Measurements from ENCODE around the gene DUSP3.

The DUSP3 gene

DNA sequence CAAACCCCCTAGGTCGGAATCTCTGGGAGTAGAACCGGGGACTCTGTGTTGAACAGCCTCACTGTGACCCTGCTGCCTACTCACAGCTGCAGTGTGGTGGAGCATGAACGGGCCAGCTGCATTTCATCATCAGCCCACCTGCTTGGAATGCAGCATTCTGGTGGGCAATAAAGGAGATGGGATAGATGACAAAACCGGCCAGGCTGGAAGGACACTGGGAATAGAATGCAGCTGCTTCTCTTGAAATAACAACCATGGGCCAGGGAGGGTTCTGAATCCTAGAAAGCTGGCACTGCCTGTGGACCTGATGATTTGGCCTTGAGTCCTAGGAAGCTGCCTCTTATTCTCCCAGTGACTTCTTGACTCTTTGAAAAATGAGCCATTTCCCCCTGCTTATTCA lies 25.0 kb upstream of the DUSP3 start:
- no peak overlapping the region for H3K27ac ChIP-seq (ENCODE audit: low read length)
- H4K20me1 ChIP-seq (ENCODE audit: insufficient read depth, low read length): no peaks in the 10 kb centered on the region
- H3K4me2 ChIP-seq (ENCODE audit: insufficient read depth, low read length): no peak overlapping the region
- no peak overlapping the region for H2AFZ ChIP-seq (ENCODE audit: low read depth, low read length)
- DNase-seq: peak; percentile 13
- no peaks in the 10 kb centered on the region for H3K36me3 ChIP-seq (ENCODE audit: insufficient read depth, low read length)
- H3K4me1 ChIP-seq (ENCODE audit: insufficient read depth, low read length): no peaks in the 10 kb centered on the region
- TF ChIP-seq EZH2 (IDR thresholded peaks at IDR 0.05; ENCODE audit: borderline replicate concordance, low read depth, low read length, severe bottlenecking) (no peak), CTCF (IDR thresholded peaks at IDR 0.05; ENCODE audit: borderline replicate concordance, extremely low read depth, low read length, poor library complexity, severe bottlenecking) (no peak)
- H3K79me2 ChIP-seq (ENCODE audit: insufficient read depth, low read length): no peaks in the 10 kb centered on the region
- no peaks in the 10 kb centered on the region for H3K9me3 ChIP-seq (ENCODE audit: insufficient read depth, low read length, severe bottlenecking)
- H3K4me3 ChIP-seq (ENCODE audit: low read depth in 1 of 2, low read length in 2 of 2): no peak overlapping the region
- no peak overlapping the region for H3K9ac ChIP-seq (ENCODE audit: low read depth, low read length)
- ATAC-seq (ENCODE audit: insufficient read depth, low read depth): no peak
- peaks cover 41% of the 10 kb centered on the region for H3K27me3 ChIP-seq (ENCODE audit: insufficient read depth, low read length, poor library complexity)

GRCh38 chr17:43801844-43802243 lies 23.1 kb upstream of the DUSP3 start:
- Histone ChIP-seq H3K36me3 (ENCODE audit: insufficient read depth, low read length) (no peaks in the 10 kb centered on the region), H3K27ac (ENCODE audit: low read length) (no peak overlapping the region), H4K20me1 (ENCODE audit: insufficient read depth, low read length) (no peaks in the 10 kb centered on the region), H2AFZ (ENCODE audit: low read depth, low read length) (no peak overlapping the region), H3K9ac (ENCODE audit: low read depth, low read length) (no peak overlapping the region), H3K9me3 (ENCODE audit: insufficient read depth, low read length, severe bottlenecking) (no peaks in the 10 kb centered on the region), H3K4me2 (ENCODE audit: insufficient read depth, low read length) (no peak overlapping the region), H3K27me3 (ENCODE audit: insufficient read depth, low read length, poor library complexity) (peaks cover 38% of the 10 kb centered on the region), H3K79me2 (ENCODE audit: insufficient read depth, low read length) (no peaks in the 10 kb centered on the region), H3K4me1 (ENCODE audit: insufficient read depth, low read length) (no peaks in the 10 kb centered on the region), H3K4me3 (ENCODE audit: low read depth in 1 of 2, low read length in 2 of 2) (no peak overlapping the region)
- ATAC-seq (ENCODE audit: insufficient read depth, low read depth) (no peak), DNase-seq (no peak)
- no peak for TF ChIP-seq CTCF (IDR thresholded peaks at IDR 0.05; ENCODE audit: borderline replicate concordance, extremely low read depth, low read length, poor library complexity, severe bottlenecking)
- no peak for TF ChIP-seq EZH2 (IDR thresholded peaks at IDR 0.05; ENCODE audit: borderline replicate concordance, low read depth, low read length, severe bottlenecking)

- no peak overlapping the region for H3K9ac ChIP-seq (ENCODE audit: low read depth, low read length)
- no peak for ATAC-seq (ENCODE audit: insufficient read depth, low read depth)
Observed at GRCh38 chr17:43800736-43801135, 22.0 kb upstream of the DUSP3 start.

More at GRCh38 chr17:43800736-43801135, 22.0 kb upstream of the DUSP3 start:
- Histone ChIP-seq H3K4me2 (ENCODE audit: insufficient read depth, low read length) (no peak overlapping the region), H2AFZ (ENCODE audit: low read depth, low read length) (no peak overlapping the region), H3K36me3 (ENCODE audit: insufficient read depth, low read length) (no peaks in the 10 kb centered on the region), H3K9me3 (ENCODE audit: insufficient read depth, low read length, severe bottlenecking) (no peaks in the 10 kb centered on the region), H3K27ac (ENCODE audit: low read length) (no peak overlapping the region), H3K27me3 (ENCODE audit: insufficient read depth, low read length, poor library complexity) (peaks cover 38% of the 10 kb centered on the region), H3K4me1 (ENCODE audit: insufficient read depth, low read length) (no peaks in the 10 kb centered on the region), H4K20me1 (ENCODE audit: insufficient read depth, low read length) (no peaks in the 10 kb centered on the region), H3K4me3 (ENCODE audit: low read depth in 1 of 2, low read length in 2 of 2) (no peak overlapping the region), H3K79me2 (ENCODE audit: insufficient read depth, low read length) (no peaks in the 10 kb centered on the region)
- TF ChIP-seq EZH2 (IDR thresholded peaks at IDR 0.05; ENCODE audit: borderline replicate concordance, low read depth, low read length, severe bottlenecking) (no peak), CTCF (IDR thresholded peaks at IDR 0.05; ENCODE audit: borderline replicate concordance, extremely low read depth, low read length, poor library complexity, severe bottlenecking) (no peak)
- DNase-seq: no peak

Measured in DND-41 (cell line).